Transverse colon (tissue), 4 donors: Measurements from ENCODE around the gene MAGEA8.

ENCODE experiments used
- EP300 ChIP-seq: sonication (generic); formaldehyde crosslinking; IDR thresholded peaks from one replicate; pipeline ENCODE4 v1.6.1; 2017; ENCODE audit warnings: antibody characterized with exemption, low read depth
- POLR2A ChIP-seq: fragments of 450-650 bp; IDR thresholded peaks from one replicate; pipeline ENCODE4 v1.6.1; 2016; ENCODE audit warnings: antibody characterized with exemption, mild to moderate bottlenecking, moderate library complexity
- POLR2AphosphoS5 ChIP-seq, 3 donors: sonication (generic); formaldehyde crosslinking; IDR thresholded peaks; one replicate each; pipeline ENCODE4 v1.6.1; 2016; ENCODE audit warnings: antibody characterized with exemption in 3 of 3
- TF ChIP-seq, protein P1 (sequence below), 5 experiments: fragments of 200-600 bp in 3 of 5; fragments of 450-650 bp in 2 of 5; sonication (generic) in 3 of 5; IDR thresholded peaks; 1 replicate in 2 of 5; 2 replicates in 3 of 5; pipeline ENCODE4 v1.5.1; 2016 to 2017; ENCODE audit warnings: antibody characterized with exemption in 5 of 5, inconsistent platforms in 3 of 5, mild to moderate bottlenecking in 2 of 5, moderate library complexity in 1 of 5

GRCh38 chrX:149837639-149838038, 43.3 kb upstream of the MAGEA8 start:
- TF ChIP-seq, protein P1, sequence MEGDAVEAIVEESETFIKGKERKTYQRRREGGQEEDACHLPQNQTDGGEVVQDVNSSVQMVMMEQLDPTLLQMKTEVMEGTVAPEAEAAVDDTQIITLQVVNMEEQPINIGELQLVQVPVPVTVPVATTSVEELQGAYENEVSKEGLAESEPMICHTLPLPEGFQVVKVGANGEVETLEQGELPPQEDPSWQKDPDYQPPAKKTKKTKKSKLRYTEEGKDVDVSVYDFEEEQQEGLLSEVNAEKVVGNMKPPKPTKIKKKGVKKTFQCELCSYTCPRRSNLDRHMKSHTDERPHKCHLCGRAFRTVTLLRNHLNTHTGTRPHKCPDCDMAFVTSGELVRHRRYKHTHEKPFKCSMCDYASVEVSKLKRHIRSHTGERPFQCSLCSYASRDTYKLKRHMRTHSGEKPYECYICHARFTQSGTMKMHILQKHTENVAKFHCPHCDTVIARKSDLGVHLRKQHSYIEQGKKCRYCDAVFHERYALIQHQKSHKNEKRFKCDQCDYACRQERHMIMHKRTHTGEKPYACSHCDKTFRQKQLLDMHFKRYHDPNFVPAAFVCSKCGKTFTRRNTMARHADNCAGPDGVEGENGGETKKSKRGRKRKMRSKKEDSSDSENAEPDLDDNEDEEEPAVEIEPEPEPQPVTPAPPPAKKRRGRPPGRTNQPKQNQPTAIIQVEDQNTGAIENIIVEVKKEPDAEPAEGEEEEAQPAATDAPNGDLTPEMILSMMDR (IDR thresholded peaks at IDR 0.05): no peak
- TF ChIP-seq POLR2A: no peak
- TF ChIP-seq EP300: no peak
- no peak for TF ChIP-seq POLR2AphosphoS5 (IDR thresholded peaks at IDR 0.05)
